GM12801 (cell line): ENCODE data around the gene EXOSC7.

Source experiments
- CTCF ChIP-seq: IDR thresholded peaks from one replicate; pipeline ENCODE4 v1.5.1; 2011; ENCODE audit warnings: control low read depth; ENCODE audit not compliant: insufficient read length; ENCODE audit errors: extremely low read depth

EXOSC7 gene

DNA sequence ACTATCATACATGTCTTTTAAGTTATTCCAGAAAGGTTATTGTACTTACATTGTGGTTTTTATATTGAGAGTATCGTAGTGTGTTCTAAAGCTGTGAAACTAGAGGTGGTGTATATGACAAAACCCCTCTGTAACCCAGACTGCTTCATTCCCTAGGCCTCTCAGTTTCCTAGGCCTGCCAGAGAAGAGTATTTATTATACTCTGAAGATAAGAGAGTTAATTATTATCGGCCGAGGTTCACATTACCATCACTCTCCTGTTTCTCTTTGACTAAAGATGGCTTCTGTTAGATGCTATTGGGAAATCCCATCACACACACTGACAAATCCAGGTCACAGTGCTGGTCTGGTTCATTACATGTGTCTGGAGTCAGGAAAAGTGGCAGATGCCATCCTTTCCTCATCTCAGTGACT is 20.5 kb downstream of the EXOSC7 start:
- TF ChIP-seq CTCF: no peak

GRCh38 chr3:44999782-45000181 is 23.7 kb downstream of the EXOSC7 start:
- TF ChIP-seq CTCF: no peak

- no peak for TF ChIP-seq CTCF
Observed at GRCh38 chr3:45000823-45001222, 24.8 kb downstream of the EXOSC7 start.

- TF ChIP-seq CTCF: no peak
Observed at GRCh38 chr3:45001738-45002137, 25.7 kb downstream of the EXOSC7 start.

GRCh38 chr3:45002139-45002660 is 26.2 kb downstream of the EXOSC7 start:
- TF ChIP-seq CTCF: no peak

GRCh38 chr3:45002720-45003119 is 26.7 kb downstream of the EXOSC7 start:
- no peak for TF ChIP-seq CTCF

DNA sequence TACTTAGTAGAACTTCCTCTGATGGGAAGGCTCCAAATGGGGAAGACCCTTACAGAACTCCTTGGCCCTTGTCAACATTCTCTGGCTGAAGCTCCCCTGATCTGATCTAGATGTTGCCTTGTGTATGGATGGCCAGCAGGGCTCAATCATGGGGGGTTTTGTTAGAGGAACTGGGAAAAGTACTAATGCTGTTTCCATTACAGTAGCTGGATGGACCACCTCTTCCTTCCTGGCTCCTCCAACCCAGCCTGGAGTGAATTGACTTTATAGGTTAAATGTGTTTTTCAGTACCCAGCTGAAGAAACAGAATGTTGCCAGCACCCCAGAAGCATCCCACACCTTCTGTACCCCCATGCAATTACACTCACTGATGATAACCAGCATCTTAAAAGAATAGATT is 27.4 kb downstream of the EXOSC7 start:
- no peak for TF ChIP-seq CTCF

DNA sequence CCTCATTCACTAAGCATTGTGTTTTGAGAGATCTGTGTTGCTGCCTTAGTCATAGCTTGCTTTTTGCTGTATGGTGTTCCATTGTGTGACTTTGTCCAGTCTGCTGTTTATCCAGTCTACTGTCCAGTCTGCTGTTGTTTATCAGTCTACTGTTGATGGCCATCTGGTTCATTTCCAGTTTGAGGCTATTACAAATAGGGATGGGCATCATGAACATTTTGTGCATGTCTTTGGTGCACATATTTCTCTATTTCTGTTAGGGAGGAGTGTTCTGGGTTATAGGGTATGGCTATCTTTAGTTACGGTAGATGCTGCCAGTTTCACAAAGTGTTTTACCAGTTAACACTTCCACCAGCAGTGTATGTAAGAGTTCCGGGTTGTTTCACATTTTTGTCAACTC is 27.8 kb downstream of the EXOSC7 start:
- no peak for TF ChIP-seq CTCF
